HG02973 (cell line): ENCODE data around the gene RPL7L1.

Source experiments
- ATAC-seq: cut with Tn5 transposase; IDR thresholded peaks from one replicate; pipeline ENCODE4 v1.9.1; 2021; ENCODE audit warnings: moderate library complexity; ENCODE audit not compliant: unreplicated experiment

The RPL7L1 gene

DNA sequence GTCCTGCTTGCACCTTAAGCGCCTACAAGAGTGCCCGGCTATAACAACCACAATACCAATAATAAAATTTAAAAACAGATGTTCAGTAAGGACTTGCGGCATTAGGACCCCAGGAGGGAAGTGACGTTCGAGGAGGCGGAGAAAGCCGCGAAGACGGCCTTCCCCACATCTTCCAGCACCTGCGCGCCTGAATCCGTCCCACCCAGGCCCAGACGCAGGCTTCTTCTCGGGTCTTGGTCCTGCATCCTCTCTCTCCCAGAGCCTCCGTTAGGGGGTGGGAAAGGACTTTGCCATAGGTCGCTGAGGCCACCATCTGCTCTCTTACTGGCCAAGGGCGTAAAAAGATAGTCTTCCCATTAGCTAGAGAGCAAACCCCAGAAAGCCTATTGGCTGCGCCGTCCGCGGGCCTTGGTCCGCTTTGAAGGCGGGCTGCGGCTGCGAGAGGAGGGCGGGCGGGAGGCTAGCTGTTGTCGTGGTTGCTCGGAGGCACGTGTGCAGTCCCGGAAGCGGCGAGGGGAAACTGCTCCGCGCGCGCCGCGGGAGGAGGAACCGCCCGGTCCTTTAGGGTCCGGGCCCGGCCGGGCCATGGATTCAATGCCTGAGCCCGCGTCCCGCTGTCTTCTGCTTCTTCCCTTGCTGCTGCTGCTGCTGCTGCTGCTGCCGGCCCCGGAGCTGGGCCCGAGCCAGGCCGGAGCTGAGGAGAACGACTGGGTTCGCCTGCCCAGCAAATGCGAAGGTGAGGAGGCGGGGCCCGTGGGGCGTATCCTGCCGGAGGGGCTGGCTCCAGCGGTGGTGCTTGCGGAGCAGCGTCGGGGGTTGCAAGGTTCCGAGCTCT, 49.8 kb downstream of the RPL7L1 start, which contains the start of gene CNPY3:
Gene CNPY3, plus strand, starts transcription at position 495 of the 835 bp plus-strand sequence. Its CDS starts 91 bp downstream, at position 586.
- peak; percentile 60 for ATAC-seq

DNA sequence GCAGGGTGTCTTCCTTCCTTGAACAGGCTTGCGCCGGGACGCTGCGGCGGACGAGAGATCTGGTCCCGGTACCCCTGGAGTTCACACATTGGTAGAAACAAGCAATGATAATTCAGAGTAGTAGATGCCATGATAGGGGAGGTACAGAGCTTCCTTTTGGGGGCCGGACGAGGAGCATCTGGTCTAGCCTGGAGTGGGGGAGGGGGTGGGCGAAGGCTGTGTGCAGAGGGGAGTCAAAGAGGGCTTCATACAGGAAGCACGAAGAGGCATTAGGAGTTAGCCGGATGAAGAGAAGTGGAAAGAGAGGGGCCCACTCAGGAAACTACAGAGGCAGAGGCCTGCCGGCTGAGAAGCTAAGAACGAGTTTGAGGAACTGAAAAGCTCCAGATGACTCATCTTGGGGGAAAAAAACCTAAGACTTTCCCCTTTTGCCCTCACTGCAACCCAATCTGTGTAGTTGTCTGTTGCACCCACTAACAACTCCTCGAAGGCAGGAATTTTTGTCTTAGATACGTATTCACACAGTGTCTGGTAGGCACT, 50.5 kb downstream of the RPL7L1 start:
- peak; percentile 41 for ATAC-seq

DNA sequence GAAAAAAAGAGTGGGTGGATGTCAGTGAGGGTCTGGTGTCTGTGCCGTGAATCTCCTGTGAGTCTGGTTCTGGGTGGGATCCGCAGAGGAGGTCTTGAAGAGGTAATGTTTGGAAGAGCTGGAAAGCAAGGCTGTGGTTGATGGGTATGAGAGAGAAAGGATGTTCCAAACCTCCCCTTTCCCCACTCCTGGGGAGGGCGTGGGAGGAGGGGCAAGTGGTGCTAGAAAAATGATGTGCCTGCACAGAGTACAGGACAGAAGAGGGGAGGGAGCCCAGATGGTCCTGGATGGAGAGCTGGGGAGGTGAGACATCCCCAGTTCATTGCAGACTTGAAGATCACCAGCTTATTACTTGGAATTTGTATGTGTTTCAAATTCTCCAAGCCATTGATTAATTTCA, 53.0 kb downstream of the RPL7L1 start:
- no peak for ATAC-seq

DNA sequence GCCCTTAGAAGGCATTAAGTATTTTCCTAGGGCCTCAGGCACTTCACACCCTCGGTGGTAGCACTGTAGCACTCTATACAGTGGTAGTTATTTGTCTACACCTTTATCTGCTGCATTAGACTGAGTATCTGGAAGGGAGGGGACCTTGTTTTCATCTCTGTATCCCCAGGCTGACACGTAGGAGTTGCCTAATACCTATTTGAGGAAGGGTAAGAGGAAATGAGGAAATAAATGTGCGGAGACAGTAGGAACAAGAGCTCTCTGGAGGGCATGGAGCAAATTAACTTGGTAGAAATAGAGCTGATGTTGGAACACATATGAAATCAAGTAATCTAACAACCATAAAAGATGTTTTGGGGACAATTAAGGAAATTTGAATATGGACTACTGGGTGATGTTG, 53.8 kb downstream of the RPL7L1 start:
- no peak for ATAC-seq

DNA sequence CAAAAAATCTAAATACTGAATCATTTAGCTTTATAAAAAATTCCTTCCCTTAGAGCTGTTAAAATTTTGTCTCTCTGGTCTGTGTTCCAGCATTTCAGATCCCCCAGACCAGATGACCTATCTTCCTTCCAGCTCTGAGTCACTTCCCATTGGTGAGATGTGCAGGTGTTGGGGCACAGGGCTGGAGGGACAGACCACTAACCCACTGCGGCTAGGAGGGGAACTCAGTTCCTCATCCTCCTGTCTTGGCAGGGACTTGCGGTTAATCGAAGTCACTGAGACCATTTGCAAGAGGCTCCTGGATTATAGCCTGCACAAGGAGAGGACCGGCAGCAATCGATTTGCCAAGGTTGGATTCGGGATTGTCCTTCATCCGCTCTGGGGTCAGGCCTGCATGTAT, 55.9 kb downstream of the RPL7L1 start:
- no peak for ATAC-seq

DNA sequence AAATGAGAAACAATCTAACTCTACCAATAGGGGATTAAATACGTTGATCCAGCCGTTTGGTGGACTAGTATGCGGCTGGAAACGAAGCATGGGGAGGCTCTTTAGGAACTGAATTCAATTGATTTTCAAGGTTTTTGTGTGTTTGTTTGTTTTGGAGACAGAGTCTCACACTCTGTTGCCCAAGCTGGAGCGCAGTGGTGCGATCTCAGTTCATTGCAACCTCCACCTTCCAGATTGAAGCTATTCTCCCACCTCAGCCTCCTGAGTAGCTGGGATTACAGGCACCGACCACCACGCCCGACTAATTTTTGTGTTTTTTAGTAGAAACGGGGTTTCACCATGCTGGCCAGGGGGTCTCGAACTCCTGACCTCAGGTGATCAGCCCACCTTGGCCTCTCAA, 57.0 kb downstream of the RPL7L1 start:
- ATAC-seq: no peak

DNA sequence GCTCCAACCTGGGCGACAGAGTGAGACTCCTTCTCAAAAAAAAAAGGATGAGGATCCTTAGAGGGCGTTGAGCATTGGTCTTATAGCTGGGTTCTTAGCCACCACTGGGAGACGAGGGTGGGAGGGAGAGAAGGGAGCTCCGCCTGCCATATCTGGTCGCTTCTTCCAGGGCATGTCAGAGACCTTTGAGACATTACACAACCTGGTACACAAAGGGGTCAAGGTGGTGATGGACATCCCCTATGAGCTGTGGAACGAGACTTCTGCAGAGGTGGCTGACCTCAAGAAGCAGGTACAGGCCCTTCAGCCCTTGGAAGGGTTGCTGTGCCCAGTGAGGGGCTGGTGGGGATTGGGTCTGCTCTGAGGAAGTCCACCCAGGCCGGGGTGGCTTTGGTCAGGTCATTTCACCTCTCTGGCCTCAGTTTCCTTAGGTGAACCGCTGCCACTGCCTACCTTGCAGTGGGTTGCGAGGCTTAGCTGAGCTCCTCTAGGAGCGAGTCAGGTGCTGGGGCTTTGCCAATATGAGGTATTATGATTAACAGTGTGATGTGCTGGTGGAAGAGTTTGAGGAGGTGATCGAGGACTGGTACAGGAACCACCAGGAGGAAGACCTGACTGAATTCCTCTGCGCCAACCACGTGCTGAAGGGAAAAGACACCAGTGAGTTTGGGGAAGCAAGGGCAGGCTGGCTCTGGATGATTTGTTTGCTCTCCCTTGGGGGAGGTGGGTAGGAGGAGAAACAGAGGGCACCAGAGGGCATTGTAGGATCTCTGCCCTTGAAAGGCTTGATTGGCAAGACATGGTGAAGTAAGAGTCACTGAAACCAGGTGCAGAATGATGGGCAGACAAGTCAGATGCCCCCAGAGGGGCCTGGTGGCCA, 58.4 kb downstream of the RPL7L1 start:
- ATAC-seq: no peak

DNA sequence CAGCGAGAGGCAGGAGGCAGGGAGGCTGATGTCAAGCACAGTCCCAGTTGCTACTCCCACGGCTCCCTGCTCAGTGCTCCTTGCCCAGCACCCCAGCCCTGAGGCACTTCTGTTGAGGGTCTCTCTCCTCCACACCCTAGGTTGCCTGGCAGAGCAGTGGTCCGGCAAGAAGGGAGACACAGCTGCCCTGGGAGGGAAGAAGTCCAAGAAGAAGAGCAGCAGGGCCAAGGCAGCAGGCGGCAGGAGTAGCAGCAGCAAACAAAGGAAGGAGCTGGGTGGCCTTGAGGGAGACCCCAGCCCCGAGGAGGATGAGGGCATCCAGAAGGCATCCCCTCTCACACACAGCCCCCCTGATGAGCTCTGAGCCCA, 59.0 kb downstream of the RPL7L1 start:
- no peak for ATAC-seq

DNA sequence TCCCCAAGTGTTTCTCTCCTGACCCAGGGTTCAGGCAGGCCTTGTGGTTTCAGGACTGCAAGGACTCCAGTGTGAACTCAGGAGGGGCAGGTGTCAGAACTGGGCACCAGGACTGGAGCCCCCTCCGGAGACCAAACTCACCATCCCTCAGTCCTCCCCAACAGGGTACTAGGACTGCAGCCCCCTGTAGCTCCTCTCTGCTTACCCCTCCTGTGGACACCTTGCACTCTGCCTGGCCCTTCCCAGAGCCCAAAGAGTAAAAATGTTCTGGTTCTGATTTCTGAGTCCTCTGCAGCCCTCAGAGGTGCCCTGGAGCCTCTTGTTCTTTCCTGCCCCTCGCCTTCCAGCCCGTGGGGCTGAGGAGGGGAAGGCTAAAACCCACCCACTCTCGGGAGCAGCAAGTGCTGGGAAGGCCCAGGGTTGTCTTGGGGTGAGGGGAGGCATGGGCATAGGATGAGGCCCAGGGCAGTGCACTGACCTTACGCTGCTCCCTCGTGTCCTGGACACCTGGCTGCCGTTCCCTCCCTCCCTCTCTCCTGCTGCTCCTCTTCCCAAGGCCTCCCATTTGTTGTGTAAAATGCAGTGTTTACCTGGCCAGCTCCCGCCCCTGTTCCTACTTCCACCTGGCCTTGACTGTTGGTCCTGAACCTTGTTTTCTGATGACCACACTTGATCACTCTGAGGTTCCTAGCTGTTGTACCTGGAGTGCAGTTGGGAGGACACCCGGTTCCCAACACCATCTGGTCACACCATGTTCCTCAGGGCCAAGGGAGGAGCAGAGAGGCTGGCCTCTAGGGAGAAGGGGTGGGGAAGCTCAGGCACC, 59.8 kb downstream of the RPL7L1 start:
- no peak for ATAC-seq
